ENCODE data around the gene KCNMA1. TPM values are rescaled to one million over a fixed set of nuclear protein-coding genes. Genes with fewer than 3 reads are reported as not detected.
A peak's percentile ranks its signal among the peaks of the same experiment; 100 is the strongest.

The KCNMA1 gene
- total and polyA plus RNA-seq, 7 donors, result 15.3 to 427 (median 256) TPM

DNA sequence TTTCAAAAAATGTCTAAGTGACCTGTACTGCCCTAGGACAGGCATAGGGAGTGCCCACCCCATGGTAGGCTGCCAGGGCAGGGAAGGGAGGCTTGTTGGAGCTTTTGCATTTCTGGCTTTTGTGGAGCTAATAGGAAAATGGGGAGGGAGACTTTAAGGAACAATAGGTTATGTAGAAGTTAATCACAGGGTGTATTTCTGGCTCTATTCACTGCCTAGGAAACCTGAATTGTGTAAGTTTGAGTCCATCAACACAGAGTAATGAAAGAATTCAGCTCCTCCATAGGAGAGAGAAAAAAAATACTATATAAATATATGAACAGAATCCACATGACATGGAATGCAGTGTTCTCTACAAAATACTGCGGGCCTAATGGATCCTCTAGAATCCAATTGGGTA lies 661.5 kb downstream of the KCNMA1 start:
- Histone ChIP-seq H3K4me1 (peaks cover 0 to 75% (median 69%) of the 10 kb centered on the region in 4 donors), H3K9me3 (no peaks in the 10 kb centered on the region), H3K36me3 (no peaks in the 10 kb centered on the region), H3K4me3 (no peak overlapping the region), H3K27me3 (no peaks in the 10 kb centered on the region), H3K27ac (peak overlapping the region in 3 of 4 donors; percentile 70 to 76 (median 72))
- TF ChIP-seq POLR2A (IDR thresholded peaks at IDR 0.05) (no peak), EP300 (IDR thresholded peaks at IDR 0.05) (no peak), POLR2AphosphoS5 (IDR thresholded peaks at IDR 0.05) (no peak)
- TF ChIP-seq, protein P1, sequence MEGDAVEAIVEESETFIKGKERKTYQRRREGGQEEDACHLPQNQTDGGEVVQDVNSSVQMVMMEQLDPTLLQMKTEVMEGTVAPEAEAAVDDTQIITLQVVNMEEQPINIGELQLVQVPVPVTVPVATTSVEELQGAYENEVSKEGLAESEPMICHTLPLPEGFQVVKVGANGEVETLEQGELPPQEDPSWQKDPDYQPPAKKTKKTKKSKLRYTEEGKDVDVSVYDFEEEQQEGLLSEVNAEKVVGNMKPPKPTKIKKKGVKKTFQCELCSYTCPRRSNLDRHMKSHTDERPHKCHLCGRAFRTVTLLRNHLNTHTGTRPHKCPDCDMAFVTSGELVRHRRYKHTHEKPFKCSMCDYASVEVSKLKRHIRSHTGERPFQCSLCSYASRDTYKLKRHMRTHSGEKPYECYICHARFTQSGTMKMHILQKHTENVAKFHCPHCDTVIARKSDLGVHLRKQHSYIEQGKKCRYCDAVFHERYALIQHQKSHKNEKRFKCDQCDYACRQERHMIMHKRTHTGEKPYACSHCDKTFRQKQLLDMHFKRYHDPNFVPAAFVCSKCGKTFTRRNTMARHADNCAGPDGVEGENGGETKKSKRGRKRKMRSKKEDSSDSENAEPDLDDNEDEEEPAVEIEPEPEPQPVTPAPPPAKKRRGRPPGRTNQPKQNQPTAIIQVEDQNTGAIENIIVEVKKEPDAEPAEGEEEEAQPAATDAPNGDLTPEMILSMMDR (IDR thresholded peaks at IDR 0.05), result no peak
- WGBS, 2 donors, result 94 to 95% methylated on average over 1 of the region's 1 CpG
- DNase-seq, result no peak
- intact Hi-C loops (cut with DNase I), result loop anchor here (5.0 kb wide), 1 partner anchor 89 kb away; no protein-coding TSS in a partner anchor

DNA sequence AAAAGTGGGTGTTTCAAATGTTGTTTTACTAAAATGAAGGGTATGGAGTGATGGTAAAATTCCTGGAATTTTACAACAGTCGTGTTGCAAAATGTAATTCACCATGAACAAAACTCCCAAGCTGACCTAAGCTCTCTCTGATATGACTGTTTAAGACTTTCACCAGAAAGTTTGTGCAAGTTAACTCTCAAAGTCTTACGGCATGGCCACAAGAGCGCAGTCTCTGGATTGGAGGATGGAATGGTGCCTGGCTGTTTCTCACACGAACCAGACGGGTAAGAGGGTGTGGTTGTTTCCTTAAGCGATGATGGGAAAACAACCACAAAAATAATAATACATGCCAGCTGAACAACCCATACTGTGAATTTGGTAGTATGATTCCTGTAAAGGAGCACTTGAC lies 662.5 kb downstream of the KCNMA1 start:
- H3K27me3 ChIP-seq, result no peaks in the 10 kb centered on the region
- 73 to 82% methylated on average over 6 of the region's 6 CpGs for WGBS, 2 donors
- no peak for TF ChIP-seq EP300 (IDR thresholded peaks at IDR 0.05)
- no peak for TF ChIP-seq POLR2AphosphoS5 (IDR thresholded peaks at IDR 0.05)
- TF ChIP-seq, protein P1 (IDR thresholded peaks at IDR 0.05), result no peak
- TF ChIP-seq POLR2A (IDR thresholded peaks at IDR 0.05), result no peak
- H3K4me1 ChIP-seq, result peaks cover 0 to 85% (median 76%) of the 10 kb centered on the region in 4 donors
- peak overlapping the region in 3 of 4 donors; percentile 70 to 76 (median 72) for H3K27ac ChIP-seq
- no peak for DNase-seq
- H3K9me3 ChIP-seq, result no peaks in the 10 kb centered on the region
- intact Hi-C loops (cut with DNase I), result loop anchor here (5.0 kb wide), 1 partner anchor 88 kb away; no protein-coding TSS in a partner anchor
- H3K4me3 ChIP-seq, result no peak overlapping the region
- no peaks in the 10 kb centered on the region for H3K36me3 ChIP-seq

DNA sequence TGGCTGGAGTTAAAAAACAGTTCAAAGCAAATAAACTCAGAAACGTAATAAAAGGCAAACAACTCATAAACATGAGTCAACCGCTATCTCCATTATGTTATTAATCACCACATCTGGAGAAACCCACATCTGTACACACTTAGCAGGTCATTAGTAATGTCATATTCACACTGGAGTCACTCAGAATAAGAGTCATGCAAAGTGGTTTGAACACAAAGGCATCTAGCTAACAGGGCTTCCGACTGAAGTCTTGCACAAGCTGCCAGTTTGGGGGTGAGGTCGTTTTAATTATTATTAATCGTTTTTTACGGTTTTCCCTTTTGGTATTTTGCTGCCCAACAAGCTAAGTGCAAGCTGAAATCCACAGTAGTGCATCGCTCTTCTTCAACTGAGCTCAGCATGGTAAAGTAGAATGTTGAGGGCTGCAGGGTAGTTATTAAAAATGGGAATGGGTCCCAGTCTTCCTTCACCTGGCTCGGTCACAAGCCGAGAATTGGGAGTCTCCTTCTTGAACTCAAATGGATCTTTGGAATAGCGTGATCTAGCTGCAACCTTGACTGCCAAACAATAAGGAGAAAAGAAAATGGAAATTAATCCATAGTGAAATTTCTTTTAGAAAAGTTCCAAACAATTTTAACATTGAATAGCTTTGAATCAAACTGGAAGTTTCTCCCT lies 663.5 kb downstream of the KCNMA1 start:
- Histone ChIP-seq H3K4me1 (peaks cover 0 to 89% (median 79%) of the 10 kb centered on the region in 4 donors), H3K4me3 (no peak overlapping the region), H3K9me3 (no peaks in the 10 kb centered on the region), H3K27ac (peak overlapping the region in 3 of 4 donors; percentile 70 to 76 (median 72)), H3K27me3 (no peaks in the 10 kb centered on the region), H3K36me3 (no peaks in the 10 kb centered on the region)
- intact Hi-C loops (cut with DNase I), result loop anchor here (5.0 kb wide), 4 partner anchors 197 to 622 kb away; no protein-coding TSS in a partner anchor
- 62 to 74% methylated on average over 10 of the region's 10 CpGs for WGBS, 2 donors
- no peak for DNase-seq
- TF ChIP-seq, protein P1 (IDR thresholded peaks at IDR 0.05), result no peak
- TF ChIP-seq POLR2AphosphoS5 (IDR thresholded peaks at IDR 0.05) (no peak), EP300 (IDR thresholded peaks at IDR 0.05) (no peak), POLR2A (IDR thresholded peaks at IDR 0.05) (no peak)

DNA sequence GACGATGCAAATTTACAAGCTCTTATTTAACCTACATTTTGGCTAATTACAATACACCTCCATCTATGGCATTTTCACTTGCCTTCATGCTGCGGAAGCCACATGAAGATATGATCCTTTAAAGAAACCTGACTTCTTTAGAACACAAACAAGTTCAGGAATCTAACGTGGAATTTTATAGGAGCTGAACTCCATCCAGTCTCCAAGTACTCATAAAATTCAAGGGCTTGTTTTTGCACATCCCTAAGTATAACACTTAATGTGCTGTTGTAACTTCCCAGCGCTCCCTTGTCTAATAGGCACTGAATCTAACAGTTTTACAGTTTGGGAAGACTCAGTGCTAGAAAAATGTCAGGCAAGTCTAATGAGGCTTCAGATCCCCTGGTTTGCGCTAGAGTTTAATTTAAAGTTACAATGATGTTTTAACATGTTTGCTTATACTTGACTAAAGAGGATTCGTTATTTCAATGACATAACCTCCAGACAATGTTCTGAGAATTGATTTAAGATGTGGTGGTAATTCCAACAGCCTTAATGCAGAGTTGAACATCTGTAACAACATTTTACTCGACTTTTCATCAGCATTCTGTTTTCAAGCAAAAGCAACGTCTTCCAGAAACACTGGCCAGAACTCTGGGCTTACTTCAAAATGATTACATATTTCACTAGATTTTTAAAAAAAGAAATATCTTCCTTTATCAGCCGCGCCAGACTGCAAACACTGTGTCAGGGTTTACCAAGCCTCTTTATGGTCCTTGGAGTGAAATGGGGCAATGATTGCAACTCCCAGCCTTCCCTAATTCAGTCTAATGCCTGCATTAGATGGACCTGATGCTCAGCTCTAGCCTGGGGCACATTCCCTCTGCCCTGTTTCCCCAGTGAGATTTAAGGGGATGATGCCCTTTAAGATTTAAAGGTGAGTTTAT lies 664.3 kb downstream of the KCNMA1 start:
- peak overlapping the region in 3 of 4 donors; percentile 70 to 76 (median 72) for H3K27ac ChIP-seq
- peak; percentile 77 for DNase-seq
- H3K9me3 ChIP-seq, result no peaks in the 10 kb centered on the region
- intact Hi-C loops (cut with DNase I), result loop anchor here (1.0 to 5.0 kb wide), 8 partner anchors 196 to 721 kb away; no protein-coding TSS in a partner anchor
- TF ChIP-seq EP300 (IDR thresholded peaks at IDR 0.05), result peak; percentile 14 to 67 (median 48)
- TF ChIP-seq, protein P1 (IDR thresholded peaks at IDR 0.05), result no peak
- no peak for TF ChIP-seq POLR2A (IDR thresholded peaks at IDR 0.05)
- TF ChIP-seq POLR2AphosphoS5 (IDR thresholded peaks at IDR 0.05), result peak; percentile 79 to 92 (median 88)
- no peak overlapping the region for H3K4me3 ChIP-seq
- no peaks in the 10 kb centered on the region for H3K27me3 ChIP-seq
- H3K4me1 ChIP-seq, result peaks cover 0 to 89% (median 78%) of the 10 kb centered on the region in 4 donors
- WGBS, 2 donors, result 39 to 57% methylated on average over 10 of the region's 10 CpGs
- no peaks in the 10 kb centered on the region for H3K36me3 ChIP-seq
